ENCODE results near the gene FAM110D.

The FAM110D gene

DNA sequence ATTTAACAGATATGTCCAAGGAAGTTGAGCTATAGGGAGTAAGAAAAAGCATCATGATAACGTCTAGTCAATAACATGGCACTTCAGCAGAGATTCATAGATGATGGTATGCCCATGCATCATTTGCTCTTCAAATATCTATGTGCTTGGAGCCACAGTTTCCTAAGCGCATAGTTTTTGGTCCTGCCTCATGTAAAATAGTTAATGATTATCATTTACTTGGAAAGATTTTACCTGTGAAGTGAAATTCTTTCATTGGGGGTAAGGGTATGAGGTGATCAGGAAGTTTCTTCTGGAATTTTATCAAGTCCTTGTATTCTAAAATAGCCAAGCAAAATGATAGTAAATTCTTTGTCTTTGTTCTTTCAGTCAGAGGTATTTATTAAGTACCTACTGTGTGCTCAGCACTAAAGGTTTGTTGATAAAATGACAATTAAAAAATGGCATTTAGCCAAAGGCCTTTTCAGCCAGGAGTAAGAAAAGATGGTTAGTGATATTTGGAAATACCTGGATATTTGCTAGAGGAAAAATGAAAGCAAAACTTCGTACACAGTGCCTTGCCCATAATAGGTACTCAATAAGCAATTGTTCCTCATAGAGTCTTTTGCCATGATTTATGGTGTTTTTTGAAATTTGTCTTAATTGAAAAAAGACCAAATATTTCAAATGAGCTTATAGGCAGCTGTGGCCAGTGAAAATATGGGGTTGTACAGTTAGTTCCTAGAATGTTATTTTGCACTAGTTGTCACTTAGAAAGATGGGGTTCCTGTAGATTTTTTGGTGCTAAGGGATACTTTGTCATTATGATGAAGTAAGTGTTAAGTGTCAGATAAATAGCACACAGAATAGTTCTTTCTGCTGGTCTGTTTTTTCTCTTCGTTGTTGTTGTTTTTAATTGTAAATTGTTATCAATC is 34.2 kb upstream of the FAM110D start:
- TF ChIP-seq GATA2 (IDR thresholded peaks at IDR 0.05; ENCODE audit: low read depth, low read length) (no peak), GATA3 (IDR thresholded peaks at IDR 0.05; ENCODE audit: low read depth, low read length) (no peak)

GRCh38 chr1:26125382-26125781 is 33.5 kb upstream of the FAM110D start:
- TF ChIP-seq GATA3 (IDR thresholded peaks at IDR 0.05; ENCODE audit: low read depth, low read length), result no peak
- TF ChIP-seq GATA2 (IDR thresholded peaks at IDR 0.05; ENCODE audit: low read depth, low read length), result no peak

- TF ChIP-seq GATA3 (IDR thresholded peaks at IDR 0.05; ENCODE audit: low read depth, low read length) (no peak), GATA2 (IDR thresholded peaks at IDR 0.05; ENCODE audit: low read depth, low read length) (no peak)
These were observed 32.9 kb upstream of the FAM110D start for GRCh38 chr1:26125946-26126320.

DNA sequence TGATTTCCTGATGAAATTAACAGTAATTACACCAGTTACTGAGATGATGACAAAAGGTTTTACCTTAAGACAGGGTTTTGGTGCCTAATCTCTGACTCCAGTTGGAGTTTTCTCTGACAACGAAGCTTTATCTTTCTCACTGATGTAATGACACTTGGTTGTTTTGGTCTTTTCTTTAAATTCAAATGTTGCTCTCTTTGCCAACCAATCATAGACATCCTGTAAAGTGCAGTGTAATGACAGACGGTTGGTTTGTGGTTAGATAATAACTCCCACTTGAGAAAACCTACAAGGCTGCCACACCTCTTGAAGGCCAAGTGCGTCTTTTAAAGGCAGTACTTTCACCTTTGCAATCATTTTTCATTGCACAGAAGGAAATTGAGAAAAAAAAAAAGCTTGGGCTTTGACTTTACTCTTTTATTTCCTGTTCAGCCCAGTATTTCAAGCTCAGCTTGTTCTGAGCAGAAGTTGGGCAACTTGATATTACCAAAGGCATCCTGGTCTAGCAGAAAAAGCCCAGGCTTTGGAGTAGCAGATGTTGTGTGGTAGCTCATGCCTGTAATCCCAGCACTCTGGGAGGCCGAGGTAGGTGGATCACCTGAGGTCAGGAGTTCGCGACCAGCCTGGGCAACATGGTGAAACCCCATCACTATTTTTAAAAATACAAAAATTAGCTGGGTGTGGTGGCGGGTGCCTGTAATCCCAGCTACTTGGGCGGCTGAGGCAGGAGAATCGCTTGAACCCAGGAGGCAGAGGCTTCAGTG is 32.4 kb upstream of the FAM110D start:
- TF ChIP-seq GATA2 (IDR thresholded peaks at IDR 0.05; ENCODE audit: low read depth, low read length) (no peak), GATA3 (IDR thresholded peaks at IDR 0.05; ENCODE audit: low read depth, low read length) (no peak)

DNA sequence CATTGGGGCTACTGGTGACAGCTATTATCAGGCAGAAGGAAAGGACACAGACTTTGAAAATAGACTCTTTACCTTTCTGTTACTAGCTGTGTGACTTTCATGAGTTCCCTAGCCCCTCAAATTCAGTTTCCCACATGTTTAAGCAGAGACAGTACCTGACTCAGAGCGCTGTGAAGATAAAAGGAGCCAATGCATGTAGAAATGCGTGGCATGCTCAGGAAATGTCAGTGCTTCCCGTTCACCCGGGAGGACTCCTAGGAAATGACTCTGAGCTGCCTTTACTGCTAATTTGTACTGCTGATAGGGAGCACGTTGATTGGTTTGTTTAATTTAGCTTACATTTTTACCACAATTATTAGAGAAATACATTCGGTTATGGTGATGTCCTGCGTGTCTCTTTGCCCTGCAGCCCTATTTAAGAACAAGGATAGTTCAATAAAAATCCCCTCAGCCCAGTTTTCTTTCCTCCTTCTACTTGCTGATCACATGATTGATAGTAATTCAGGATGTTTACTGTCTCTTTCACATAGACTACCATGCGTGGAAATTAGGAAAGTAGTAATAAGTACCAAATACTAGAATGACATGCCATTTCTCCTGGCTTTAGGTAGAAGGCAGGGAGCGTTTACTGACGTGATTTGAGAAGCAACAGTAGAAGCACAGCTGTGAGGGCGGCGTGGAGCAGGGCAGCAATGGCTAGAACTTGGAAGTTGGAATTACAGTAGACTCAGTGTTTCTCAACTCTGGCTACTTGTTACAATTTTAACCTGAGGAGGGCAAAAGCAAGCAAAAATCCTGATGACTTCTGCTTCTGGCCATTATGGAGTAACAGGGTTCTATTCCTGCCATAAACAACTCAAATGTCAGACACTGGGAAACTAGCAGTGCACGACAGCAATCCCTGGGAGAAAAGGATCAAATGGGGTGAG is 31.4 kb upstream of the FAM110D start:
- TF ChIP-seq GATA2 (IDR thresholded peaks at IDR 0.05; ENCODE audit: low read depth, low read length) (no peak), GATA3 (IDR thresholded peaks at IDR 0.05; ENCODE audit: low read depth, low read length) (no peak)

DNA sequence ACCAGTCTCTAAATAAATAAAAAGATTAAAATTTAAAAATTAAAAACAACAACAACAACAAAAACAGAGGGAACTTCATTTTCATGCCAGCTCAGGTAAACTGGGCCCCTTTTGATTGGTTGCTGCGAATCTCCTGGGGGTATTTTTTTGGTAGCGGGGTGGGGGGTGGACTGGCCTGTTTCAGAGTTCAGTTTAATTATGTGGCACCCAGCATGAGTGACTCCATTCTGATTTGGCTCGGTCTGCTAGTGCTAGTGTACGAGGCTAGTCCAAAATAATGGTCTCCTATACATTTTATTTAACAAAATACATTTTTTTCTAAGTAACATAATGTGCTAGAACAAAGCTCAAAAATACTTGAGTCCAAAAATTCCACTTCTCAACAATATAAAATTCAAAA is 29.1 kb upstream of the FAM110D start:
- TF ChIP-seq GATA3 (IDR thresholded peaks at IDR 0.05; ENCODE audit: low read depth, low read length), result no peak
- TF ChIP-seq GATA2 (IDR thresholded peaks at IDR 0.05; ENCODE audit: low read depth, low read length), result no peak

- no peak for TF ChIP-seq GATA3 (IDR thresholded peaks at IDR 0.05; ENCODE audit: low read depth, low read length)
- TF ChIP-seq GATA2 (IDR thresholded peaks at IDR 0.05; ENCODE audit: low read depth, low read length), result no peak
These were observed 28.2 kb upstream of the FAM110D start for GRCh38 chr1:26130695-26131094.

DNA sequence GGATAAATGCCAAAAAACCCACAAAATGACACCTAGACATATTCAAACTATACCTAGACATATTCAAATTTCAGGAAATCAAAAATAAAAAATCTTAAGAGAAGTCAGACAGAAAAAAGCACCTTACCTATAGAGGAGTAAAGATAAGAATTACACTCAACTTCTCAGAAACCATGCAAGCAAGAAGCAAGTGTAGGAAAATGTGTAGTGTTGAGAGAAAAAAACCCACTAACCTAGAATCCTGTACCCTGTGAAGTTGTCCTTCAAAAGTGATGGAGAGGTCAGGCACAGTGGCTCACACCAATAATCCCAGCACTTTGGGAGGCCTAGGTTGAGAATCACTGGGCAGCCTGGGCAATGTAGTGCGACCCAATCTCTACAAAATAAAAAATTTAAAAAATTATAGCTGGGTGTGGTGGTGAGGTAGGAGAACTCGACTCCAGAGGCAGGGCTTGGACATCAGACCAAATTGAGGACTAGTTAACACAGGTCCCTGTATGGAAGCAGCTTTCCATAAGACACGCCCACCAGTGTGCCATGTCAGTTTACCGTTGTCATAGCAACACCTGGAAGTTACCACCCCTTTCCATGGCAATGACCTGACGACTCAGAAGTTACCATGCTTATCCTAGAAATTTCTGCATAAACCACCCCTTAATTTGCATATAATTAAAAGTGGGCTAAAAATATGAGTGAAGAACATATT is 26.6 kb upstream of the FAM110D start:
- TF ChIP-seq GATA3 (IDR thresholded peaks at IDR 0.05; ENCODE audit: low read depth, low read length), result no peak
- no peak for TF ChIP-seq GATA2 (IDR thresholded peaks at IDR 0.05; ENCODE audit: low read depth, low read length)

DNA sequence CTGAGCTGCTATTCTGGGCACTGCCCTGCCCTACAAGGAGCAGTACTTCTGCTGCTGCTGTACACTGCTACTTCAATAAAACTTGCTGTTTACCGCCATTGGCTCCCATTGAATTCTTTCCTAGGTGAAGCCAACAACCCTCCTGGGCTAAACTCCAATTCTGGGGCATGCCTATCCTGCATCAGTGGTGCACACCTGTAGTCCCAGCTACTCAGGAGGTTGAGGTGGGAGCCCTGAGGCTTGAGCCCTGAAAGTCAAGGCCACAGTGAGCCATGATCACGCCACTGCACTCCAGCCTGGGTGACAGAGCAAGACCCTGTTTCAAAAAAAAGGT is 26.1 kb upstream of the FAM110D start:
- TF ChIP-seq GATA2 (IDR thresholded peaks at IDR 0.05; ENCODE audit: low read depth, low read length), result no peak
- TF ChIP-seq GATA3 (IDR thresholded peaks at IDR 0.05; ENCODE audit: low read depth, low read length), result no peak

DNA sequence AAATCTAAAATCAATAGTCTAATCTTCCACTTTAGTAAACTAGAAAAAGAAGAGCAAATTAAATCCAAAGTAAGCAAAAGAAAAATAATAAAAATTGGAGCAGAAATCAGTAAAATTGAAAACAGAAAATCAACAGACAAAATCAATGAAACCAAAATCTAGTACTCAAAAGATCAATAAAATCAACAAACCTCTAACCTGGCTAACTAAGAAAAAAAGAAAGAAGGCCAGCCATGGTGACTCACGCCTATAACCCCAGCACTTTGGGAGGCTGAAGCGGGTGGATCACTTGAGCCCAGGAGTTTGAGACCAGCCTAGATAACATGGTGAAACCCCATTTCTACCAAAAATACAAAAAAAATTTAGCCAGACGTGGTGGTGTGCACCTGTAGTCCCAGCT is 24.4 kb upstream of the FAM110D start:
- TF ChIP-seq GATA3 (IDR thresholded peaks at IDR 0.05; ENCODE audit: low read depth, low read length) (no peak), GATA2 (IDR thresholded peaks at IDR 0.05; ENCODE audit: low read depth, low read length) (no peak)

- TF ChIP-seq GATA2 (IDR thresholded peaks at IDR 0.05; ENCODE audit: low read depth, low read length) (no peak), GATA3 (IDR thresholded peaks at IDR 0.05; ENCODE audit: low read depth, low read length) (no peak)
These were observed 19.8 kb upstream of the FAM110D start for GRCh38 chr1:26138974-26139558.

DNA sequence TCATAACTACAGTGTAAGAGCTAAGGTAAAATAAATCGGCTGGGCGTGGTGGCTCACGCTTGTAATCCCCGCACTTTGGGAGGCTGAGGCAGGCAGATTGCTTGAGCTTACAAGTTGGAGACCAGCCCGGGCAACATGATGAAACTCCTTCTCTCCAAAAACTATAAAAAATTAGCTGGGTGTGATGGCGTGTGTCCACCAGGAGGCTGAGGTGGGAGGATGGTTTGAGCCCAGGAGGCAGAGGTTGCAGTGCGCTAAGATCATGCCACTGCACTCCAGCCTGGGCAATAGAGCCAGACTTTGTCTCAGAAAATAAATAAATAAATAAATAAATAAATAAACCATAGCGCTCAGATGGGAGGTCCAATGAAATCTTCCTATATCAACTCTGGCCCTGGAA is 16.7 kb upstream of the FAM110D start:
- TF ChIP-seq GATA3 (IDR thresholded peaks at IDR 0.05; ENCODE audit: low read depth, low read length) (no peak), GATA2 (IDR thresholded peaks at IDR 0.05; ENCODE audit: low read depth, low read length) (no peak)
